ENCODE data around the gene FAM24B. TPM values are rescaled to one million over a fixed set of nuclear protein-coding genes. Genes with fewer than 3 reads are reported as not detected.
A peak's percentile ranks its signal among the peaks of the same experiment; 100 is the strongest.

Gene FAM24B
- total and polyA plus RNA-seq, 2 experiments from 2014 or later, result 6.5 to 14.5 TPM

DNA sequence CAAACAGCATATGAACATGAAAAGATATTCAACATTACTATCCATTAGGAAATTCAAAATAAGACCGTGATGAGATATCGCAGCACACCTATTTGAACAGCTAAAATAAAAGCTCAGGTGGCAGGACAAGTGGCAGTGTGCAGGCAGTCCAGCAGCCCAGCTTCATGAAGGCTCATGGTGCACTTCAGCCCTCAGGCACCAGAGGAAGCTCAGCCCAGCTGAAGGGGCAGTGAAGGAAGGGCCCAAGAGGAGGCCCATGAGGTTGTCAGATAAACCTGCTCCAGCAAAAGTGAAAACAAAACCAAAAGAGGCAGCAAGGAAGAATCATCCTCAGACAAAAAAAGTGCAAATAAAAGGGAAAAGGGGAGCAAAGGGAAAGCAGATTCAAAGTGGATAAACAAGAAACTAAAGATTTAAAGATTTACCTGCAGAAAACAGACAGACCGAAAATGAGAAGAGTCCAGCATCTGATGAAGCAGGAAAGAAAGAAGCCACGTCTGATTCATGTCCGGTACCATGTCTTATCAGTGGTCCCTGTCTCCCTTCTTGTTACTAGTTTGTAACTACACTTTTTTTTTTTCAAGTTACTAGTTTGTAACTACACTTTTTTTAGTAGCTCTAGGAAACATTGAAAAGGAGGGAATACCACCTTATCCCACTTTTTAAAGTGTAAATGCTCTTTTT lies 15.0 kb upstream of the FAM24B start:
- no peaks in the 10 kb centered on the region for H3K36me3 Mint-ChIP-seq (ENCODE audit: low read depth)
- H3K4me1 Mint-ChIP-seq, result no peaks in the 10 kb centered on the region
- Histone ChIP-seq H3K4me1 (ENCODE audit: insufficient read depth) (no peaks in the 10 kb centered on the region), H3K36me3 (ENCODE audit: insufficient read depth) (no peaks in the 10 kb centered on the region), H3K79me2 (replicated peaks; ENCODE audit: insufficient read depth) (no peaks in the 10 kb centered on the region), H3F3A (replicated peaks; ENCODE audit: low read depth) (no peaks in the 10 kb centered on the region), H2AFZ (no peak overlapping the region), H3K27ac (ENCODE audit: low read depth) (no peak overlapping the region), H3K9me2 (ENCODE audit: insufficient read depth) (0 out of 2 replicates have a peak, but pooled peaks cover 6% of the 10 kb centered on the region), H3K4me3 (no peak overlapping the region), H4K20me1 (replicated peaks; ENCODE audit: insufficient read depth) (no peaks in the 10 kb centered on the region), H3K27me3 (ENCODE audit: insufficient read depth) (no peaks in the 10 kb centered on the region), H3K4me2 (no peak overlapping the region)
- no peaks in the 10 kb centered on the region for H3K9me3 Mint-ChIP-seq
- no peak overlapping the region for H3K27ac Mint-ChIP-seq
- ATAC-seq, result peak; percentile 67
- H3K27me3 Mint-ChIP-seq (ENCODE audit: insufficient read depth, low read depth, poor library complexity), result no peaks in the 10 kb centered on the region
- no peak for TF ChIP-seq ZNF331 (CRISPR knock-in tag; IDR thresholded peaks at IDR 0.05; ENCODE audit: low read depth)
- TF ChIP-seq STAT1 (IDR thresholded peaks at IDR 0.05; ENCODE audit: unreplicated experiment), result no peak
- TF ChIP-seq NANOG (IDR thresholded peaks at IDR 0.05; ENCODE audit: borderline replicate concordance), result no peak
- no peak for TF ChIP-seq EZH2phosphoT487 (IDR thresholded peaks at IDR 0.05; ENCODE audit: unreplicated experiment)
- TF ChIP-seq CREB1 (CRISPR knock-in tag; IDR thresholded peaks at IDR 0.05; ENCODE audit: low read depth), result no peak
- no peak overlapping the region for H3K4me3 Mint-ChIP-seq
- peak; percentile 6 for DNase-seq (ENCODE audit: low spot score)

DNA sequence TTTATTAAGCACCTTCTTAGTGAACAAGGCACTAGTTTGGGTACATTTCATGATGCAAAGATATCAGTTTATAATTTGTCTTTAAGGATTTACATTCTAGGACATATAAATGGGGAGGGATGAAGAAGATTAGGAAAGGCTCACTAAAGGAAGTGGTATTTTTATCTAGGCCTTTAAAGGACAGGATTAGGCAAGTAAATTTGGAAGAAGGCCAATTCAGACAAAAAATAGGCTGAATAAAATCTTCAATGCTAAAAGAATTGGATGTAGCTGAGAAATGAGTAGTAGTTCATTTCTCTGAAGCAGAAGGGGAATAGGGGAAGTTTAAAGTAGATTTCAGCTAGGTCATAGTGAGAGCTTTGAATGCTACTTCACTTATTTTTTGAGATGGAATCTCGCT lies 4.8 kb upstream of the FAM24B start:
- H3K36me3 ChIP-seq (ENCODE audit: insufficient read depth), result no peaks in the 10 kb centered on the region
- H3K4me2 ChIP-seq, result no peak overlapping the region
- Mint-ChIP-seq H3K9me3 (no peaks in the 10 kb centered on the region; the same call in 2 of the 3 replicates), H3K27me3 (ENCODE audit: insufficient read depth, low read depth, poor library complexity) (peaks cover 13% of the 10 kb centered on the region), H3K4me3 (no peak overlapping the region), H3K36me3 (ENCODE audit: low read depth) (peaks cover 3% of the 10 kb centered on the region; the same call in 2 of the 3 replicates), H3K27ac (no peak overlapping the region), H3K4me1 (peaks cover 10% of the 10 kb centered on the region; the same call in 2 of the 3 replicates)
- H3K27ac ChIP-seq (ENCODE audit: low read depth), result no peak overlapping the region
- no peak overlapping the region for H2AFZ ChIP-seq
- H3K27me3 ChIP-seq (ENCODE audit: insufficient read depth), result peaks cover 15% of the 10 kb centered on the region; the same call in 1 of the 2 replicates
- no peaks in the 10 kb centered on the region for H3K9me2 ChIP-seq (ENCODE audit: insufficient read depth)
- 0 out of 2 replicates have a peak, but pooled peaks cover 4% of the 10 kb centered on the region for H4K20me1 ChIP-seq (replicated peaks; ENCODE audit: insufficient read depth)
- no peak for DNase-seq (ENCODE audit: low spot score)
- no peak overlapping the region for H3K4me3 ChIP-seq
- 0 out of 2 replicates have a peak, but pooled peaks cover 6% of the 10 kb centered on the region for H3K4me1 ChIP-seq (ENCODE audit: insufficient read depth)
- no peaks in the 10 kb centered on the region for H3K79me2 ChIP-seq (replicated peaks; ENCODE audit: insufficient read depth)
- no peaks in the 10 kb centered on the region for H3F3A ChIP-seq (replicated peaks; ENCODE audit: low read depth)
- ATAC-seq, result no peak
- TF ChIP-seq ZNF114 (CRISPR knock-in tag; IDR thresholded peaks at IDR 0.05), result no peak
- no peak for TF ChIP-seq NANOG (IDR thresholded peaks at IDR 0.05; ENCODE audit: borderline replicate concordance)
- TF ChIP-seq EZH2phosphoT487 (IDR thresholded peaks at IDR 0.05; ENCODE audit: unreplicated experiment), result no peak
- TF ChIP-seq, protein P1, sequence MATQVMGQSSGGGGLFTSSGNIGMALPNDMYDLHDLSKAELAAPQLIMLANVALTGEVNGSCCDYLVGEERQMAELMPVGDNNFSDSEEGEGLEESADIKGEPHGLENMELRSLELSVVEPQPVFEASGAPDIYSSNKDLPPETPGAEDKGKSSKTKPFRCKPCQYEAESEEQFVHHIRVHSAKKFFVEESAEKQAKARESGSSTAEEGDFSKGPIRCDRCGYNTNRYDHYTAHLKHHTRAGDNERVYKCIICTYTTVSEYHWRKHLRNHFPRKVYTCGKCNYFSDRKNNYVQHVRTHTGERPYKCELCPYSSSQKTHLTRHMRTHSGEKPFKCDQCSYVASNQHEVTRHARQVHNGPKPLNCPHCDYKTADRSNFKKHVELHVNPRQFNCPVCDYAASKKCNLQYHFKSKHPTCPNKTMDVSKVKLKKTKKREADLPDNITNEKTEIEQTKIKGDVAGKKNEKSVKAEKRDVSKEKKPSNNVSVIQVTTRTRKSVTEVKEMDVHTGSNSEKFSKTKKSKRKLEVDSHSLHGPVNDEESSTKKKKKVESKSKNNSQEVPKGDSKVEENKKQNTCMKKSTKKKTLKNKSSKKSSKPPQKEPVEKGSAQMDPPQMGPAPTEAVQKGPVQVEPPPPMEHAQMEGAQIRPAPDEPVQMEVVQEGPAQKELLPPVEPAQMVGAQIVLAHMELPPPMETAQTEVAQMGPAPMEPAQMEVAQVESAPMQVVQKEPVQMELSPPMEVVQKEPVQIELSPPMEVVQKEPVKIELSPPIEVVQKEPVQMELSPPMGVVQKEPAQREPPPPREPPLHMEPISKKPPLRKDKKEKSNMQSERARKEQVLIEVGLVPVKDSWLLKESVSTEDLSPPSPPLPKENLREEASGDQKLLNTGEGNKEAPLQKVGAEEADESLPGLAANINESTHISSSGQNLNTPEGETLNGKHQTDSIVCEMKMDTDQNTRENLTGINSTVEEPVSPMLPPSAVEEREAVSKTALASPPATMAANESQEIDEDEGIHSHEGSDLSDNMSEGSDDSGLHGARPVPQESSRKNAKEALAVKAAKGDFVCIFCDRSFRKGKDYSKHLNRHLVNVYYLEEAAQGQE (IDR thresholded peaks at IDR 0.05; ENCODE audit: unreplicated experiment), result no peak
- no peak for TF ChIP-seq JUNB (IDR thresholded peaks at IDR 0.05; ENCODE audit: unreplicated experiment)
- no peak for TF ChIP-seq CREB1 (CRISPR knock-in tag; IDR thresholded peaks at IDR 0.05; ENCODE audit: low read depth)
- no peak for TF ChIP-seq ZNF331 (CRISPR knock-in tag; IDR thresholded peaks at IDR 0.05; ENCODE audit: low read depth)
- TF ChIP-seq, protein P2, sequence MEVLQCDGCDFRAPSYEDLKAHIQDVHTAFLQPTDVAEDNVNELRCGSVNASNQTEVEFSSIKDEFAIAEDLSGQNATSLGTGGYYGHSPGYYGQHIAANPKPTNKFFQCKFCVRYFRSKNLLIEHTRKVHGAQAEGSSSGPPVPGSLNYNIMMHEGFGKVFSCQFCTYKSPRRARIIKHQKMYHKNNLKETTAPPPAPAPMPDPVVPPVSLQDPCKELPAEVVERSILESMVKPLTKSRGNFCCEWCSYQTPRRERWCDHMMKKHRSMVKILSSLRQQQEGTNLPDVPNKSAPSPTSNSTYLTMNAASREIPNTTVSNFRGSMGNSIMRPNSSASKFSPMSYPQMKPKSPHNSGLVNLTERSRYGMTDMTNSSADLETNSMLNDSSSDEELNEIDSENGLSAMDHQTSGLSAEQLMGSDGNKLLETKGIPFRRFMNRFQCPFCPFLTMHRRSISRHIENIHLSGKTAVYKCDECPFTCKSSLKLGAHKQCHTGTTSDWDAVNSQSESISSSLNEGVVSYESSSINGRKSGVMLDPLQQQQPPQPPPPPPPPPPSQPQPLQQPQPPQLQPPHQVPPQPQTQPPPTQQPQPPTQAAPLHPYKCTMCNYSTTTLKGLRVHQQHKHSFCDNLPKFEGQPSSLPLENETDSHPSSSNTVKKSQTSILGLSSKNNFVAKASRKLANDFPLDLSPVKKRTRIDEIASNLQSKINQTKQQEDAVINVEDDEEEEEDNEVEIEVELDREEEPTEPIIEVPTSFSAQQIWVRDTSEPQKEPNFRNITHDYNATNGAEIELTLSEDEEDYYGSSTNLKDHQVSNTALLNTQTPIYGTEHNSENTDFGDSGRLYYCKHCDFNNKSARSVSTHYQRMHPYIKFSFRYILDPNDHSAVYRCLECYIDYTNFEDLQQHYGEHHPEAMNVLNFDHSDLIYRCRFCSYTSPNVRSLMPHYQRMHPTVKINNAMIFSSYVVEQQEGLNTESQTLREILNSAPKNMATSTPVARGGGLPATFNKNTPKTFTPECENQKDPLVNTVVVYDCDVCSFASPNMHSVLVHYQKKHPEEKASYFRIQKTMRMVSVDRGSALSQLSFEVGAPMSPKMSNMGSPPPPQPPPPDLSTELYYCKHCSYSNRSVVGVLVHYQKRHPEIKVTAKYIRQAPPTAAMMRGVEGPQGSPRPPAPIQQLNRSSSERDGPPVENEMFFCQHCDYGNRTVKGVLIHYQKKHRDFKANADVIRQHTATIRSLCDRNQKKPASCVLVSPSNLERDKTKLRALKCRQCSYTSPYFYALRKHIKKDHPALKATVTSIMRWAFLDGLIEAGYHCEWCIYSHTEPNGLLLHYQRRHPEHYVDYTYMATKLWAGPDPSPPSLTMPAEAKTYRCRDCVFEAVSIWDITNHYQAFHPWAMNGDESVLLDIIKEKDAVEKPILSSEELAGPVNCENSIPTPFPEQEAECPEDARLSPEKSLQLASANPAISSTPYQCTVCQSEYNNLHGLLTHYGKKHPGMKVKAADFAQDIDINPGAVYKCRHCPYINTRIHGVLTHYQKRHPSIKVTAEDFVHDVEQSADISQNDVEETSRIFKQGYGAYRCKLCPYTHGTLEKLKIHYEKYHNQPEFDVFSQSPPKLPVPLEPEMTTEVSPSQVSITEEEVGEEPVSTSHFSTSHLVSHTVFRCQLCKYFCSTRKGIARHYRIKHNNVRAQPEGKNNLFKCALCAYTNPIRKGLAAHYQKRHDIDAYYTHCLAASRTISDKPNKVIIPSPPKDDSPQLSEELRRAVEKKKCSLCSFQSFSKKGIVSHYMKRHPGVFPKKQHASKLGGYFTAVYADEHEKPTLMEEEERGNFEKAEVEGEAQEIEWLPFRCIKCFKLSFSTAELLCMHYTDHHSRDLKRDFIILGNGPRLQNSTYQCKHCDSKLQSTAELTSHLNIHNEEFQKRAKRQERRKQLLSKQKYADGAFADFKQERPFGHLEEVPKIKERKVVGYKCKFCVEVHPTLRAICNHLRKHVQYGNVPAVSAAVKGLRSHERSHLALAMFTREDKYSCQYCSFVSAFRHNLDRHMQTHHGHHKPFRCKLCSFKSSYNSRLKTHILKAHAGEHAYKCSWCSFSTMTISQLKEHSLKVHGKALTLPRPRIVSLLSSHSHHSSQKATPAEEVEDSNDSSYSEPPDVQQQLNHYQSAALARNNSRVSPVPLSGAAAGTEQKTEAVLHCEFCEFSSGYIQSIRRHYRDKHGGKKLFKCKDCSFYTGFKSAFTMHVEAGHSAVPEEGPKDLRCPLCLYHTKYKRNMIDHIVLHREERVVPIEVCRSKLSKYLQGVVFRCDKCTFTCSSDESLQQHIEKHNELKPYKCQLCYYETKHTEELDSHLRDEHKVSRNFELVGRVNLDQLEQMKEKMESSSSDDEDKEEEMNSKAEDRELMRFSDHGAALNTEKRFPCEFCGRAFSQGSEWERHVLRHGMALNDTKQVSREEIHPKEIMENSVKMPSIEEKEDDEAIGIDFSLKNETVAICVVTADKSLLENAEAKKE (CRISPR knock-in tag; IDR thresholded peaks at IDR 0.05), result no peak
- no peak for TF ChIP-seq STAT1 (IDR thresholded peaks at IDR 0.05; ENCODE audit: unreplicated experiment)
- no peak for TF ChIP-seq EZH2 (IDR thresholded peaks at IDR 0.05; ENCODE audit: low read depth, unreplicated experiment)

All from GM23338 (cell line).